Activated CD4-positive, alpha-beta memory T cell treated with anti-CD3 and anti-CD28 coated beads, Interleukin-2, amount 10 ng/mL, durations not matched to agents 7 days and 5 days (primary cell): ENCODE results near the gene ELOVL3. TPM values are rescaled to one million over a fixed set of nuclear protein-coding genes. Genes with fewer than 3 reads are reported as not detected.
"Not testable (repeated sequence)": the region's sequence is repeated elsewhere in the genome, so short reads cannot be mapped to it uniquely, and the experiment has no call there.

Experiments used
- CTCF ChIA-PET: fragments of 350-600 bp; sonication (Branson Sonifier 250); formaldehyde crosslinking; loops from one replicate; lab custom pipeline; 2021; ENCODE audit warnings: antibody characterized with exemption, inconsistent platforms; lab: Charles Lee
- POLR2A ChIA-PET: fragments of 350-600 bp; sonication (Branson Sonifier 250); formaldehyde crosslinking; loops from one replicate; lab custom pipeline; 2021; ENCODE audit warnings: antibody characterized with exemption; lab: Charles Lee
- DNase-seq: peaks from one replicate; pipeline ENCODE4 v3.0.0-alpha.2; 2020
- H3K27ac Mint-ChIP-seq: one replicate; pipeline ENCODE4 v1.8.0; 2021; ENCODE audit warnings: mild to moderate bottlenecking, mixed read lengths
- H3K27me3 Mint-ChIP-seq: one replicate; pipeline ENCODE4 v1.8.0; 2021; ENCODE audit warnings: mixed read lengths
- H3K36me3 Mint-ChIP-seq: one replicate; pipeline ENCODE4 v1.8.0; 2021; ENCODE audit warnings: low read depth, mixed read lengths
- H3K4me1 Mint-ChIP-seq: one replicate; pipeline ENCODE4 v1.8.0; 2021; ENCODE audit warnings: mixed read lengths
- H3K4me3 Mint-ChIP-seq: one replicate; pipeline ENCODE4 v1.8.0; 2021; ENCODE audit warnings: mild to moderate bottlenecking, mixed read lengths
- H3K9me3 Mint-ChIP-seq: one replicate; pipeline ENCODE4 v1.8.0; 2021; ENCODE audit warnings: mixed read lengths
- total RNA-seq, 2 experiments: library from RNA; stranded (reverse); gene quantifications; one replicate each; pipeline ENCODE4 v1.2.3, GENCODE V29; 2021

Gene ELOVL3
- total RNA-seq, 2 experiments from 2014 or later: not detected

DNA sequence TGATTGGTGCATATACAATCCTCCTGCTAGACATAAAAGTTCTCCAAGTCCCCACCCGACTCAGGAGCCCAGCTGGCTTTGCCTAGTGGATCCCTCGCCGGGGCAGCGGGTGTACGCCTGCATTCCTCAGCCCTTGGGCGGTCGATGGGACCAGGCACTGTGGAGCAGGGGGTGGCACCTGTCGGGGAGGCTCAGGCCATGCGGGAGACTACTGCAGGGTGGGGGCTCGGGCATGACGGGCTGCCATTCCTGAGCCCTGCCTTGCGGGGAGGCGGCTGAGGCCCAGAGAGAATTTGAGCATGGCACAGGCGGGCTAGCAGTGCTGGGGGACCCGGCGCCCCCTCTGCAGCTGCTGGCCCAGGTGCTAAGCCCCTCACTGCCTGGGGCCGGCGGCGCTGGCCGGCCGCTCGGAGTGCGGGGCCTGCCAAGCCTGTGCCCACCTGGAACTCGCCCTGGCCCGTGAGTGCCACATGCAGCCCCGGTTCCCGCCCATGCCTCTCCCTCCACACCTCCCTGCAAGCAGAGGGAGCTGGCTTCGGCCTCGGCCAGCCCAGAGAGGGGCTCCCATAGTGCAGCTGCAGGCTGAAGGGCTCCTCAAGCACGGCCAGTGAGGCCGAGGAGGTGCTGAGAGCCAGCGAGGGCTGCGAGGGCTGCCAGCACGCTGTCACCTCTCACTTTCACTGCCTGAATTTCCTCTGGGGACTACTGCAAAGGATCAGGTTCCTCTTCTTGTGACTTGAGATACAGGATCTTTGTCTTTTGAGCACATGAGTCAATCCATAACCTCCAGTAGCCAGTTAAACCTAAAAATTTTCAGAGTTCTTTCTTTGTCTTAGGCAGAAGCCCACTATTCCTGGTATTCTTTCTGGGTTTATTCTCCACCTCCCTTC lies 25.1 kb upstream of the ELOVL3 start:
- ChIA-PET CTCF (interaction anchor here (1.4 kb wide), 1 partner anchor 32 kb away, joined by 5 read pairs; no protein-coding TSS in a partner anchor), POLR2A (no interaction called here)
- H3K4me1 Mint-ChIP-seq: peaks cover 4% of the 10 kb centered on the region
- peaks cover 6% of the 10 kb centered on the region for H3K27me3 Mint-ChIP-seq
- no peaks in the 10 kb centered on the region for H3K36me3 Mint-ChIP-seq
- H3K4me3 Mint-ChIP-seq: no peak overlapping the region
- no peak for DNase-seq
- no peak overlapping the region for H3K27ac Mint-ChIP-seq
- peaks cover 16% of the 10 kb centered on the region for H3K9me3 Mint-ChIP-seq

DNA sequence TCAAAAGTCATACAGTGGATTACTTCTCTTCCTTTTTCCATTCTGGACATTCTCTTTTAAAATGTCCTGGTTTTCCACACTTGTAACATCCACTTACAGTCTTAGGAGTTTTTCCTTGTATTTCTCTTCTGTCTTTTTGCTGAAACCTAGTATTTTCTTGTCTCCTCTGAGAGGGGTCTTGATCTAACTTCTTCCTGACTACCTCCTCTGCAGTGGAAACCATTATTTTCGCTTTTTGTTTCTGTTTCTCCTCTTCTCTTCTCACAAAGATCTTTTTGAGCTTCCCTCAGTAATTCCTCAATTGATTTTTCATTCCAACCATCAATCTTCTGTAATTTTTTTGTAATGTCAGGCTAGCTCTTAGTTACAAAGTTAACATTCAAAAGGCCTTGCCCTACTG lies 23.7 kb upstream of the ELOVL3 start:
- Mint-ChIP-seq H3K4me1 (peaks cover 4% of the 10 kb centered on the region), H3K27ac (no peak overlapping the region), H3K27me3 (peaks cover 6% of the 10 kb centered on the region), H3K36me3 (no peaks in the 10 kb centered on the region), H3K9me3 (peaks cover 16% of the 10 kb centered on the region), H3K4me3 (no peak overlapping the region)
- ChIA-PET POLR2A (no interaction called here), CTCF (interaction anchor here (1.4 kb wide), 1 partner anchor 33 kb away, joined by 6 read pairs; no protein-coding TSS in a partner anchor)
- DNase-seq: no peak

DNA sequence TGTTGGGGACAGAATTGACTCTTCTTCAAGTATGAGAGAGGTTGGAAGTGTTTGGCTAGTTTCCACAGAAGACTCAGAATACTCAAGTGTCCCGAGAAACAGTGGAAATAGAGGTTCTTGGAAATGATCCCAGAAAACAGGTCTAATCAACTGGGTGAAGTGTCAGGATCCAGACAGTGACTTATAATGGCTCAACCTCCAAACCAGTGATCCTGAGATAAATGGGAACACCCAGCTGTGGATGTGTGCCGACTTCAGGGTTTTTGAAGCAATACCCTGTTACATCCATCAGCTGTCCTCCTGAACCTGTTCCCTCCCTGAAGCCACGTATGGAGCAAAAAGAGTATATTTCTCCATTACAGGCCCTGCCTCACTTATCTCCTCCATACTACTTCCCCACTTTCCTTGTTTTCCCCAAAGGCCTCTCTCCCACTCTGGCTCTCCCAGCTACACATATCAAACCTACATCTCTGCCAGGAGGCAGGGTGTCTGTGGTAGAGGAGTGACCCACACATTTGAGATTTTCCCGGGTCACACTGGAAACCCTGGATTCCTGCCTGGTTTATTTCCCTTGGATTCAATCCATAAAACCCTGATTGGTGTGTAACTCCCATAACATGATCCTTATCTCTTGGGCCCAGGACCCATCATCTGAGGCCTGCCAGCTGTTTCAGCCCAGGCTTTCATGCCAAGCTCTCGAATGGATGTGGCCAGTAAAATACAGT lies 17.6 kb upstream of the ELOVL3 start:
- Mint-ChIP-seq H3K36me3 (no peaks in the 10 kb centered on the region), H3K4me3 (no peak overlapping the region), H3K9me3 (peaks cover 12% of the 10 kb centered on the region), H3K27ac (no peak overlapping the region), H3K4me1 (no peaks in the 10 kb centered on the region), H3K27me3 (peaks cover 4% of the 10 kb centered on the region)
- CTCF ChIA-PET: interaction anchor here (1.0 to 1.4 kb wide), 2 partner anchors 16 to 39 kb away, joined by 3 to 4 read pairs; no protein-coding TSS in a partner anchor
- POLR2A ChIA-PET: no interaction called here
- DNase-seq: no peak

DNA sequence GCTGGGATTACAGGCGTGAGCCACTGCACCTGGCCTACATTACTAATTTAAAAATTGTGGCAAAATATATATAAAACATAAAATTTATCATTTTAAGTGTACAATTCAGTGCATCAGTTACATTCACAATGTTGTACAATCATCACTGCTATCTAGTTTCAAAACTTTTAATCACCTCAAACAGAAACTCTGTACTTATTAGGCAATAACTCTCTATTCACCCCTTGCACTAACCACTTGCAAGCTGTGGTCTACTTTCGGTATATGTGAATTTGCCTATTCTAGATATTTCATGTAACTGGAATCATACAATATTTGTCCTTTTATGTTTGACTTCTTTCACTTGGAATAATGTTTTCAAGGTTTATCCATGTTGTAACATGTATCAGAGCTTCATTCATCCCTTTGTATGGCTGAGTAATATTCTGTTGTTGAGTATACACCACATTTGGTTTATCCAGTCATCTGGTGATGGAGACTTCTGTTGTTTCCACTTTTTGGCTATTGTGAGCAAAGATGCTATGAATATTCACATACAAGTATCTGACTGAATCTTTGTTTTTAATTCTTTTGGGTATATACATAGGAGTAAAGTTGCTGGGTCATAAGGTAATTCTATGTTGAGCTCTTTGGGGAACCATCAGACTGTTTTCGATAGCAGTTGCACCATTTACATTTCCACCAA lies 14.3 kb upstream of the ELOVL3 start:
- Mint-ChIP-seq H3K4me3 (no peak overlapping the region), H3K27me3 (peaks cover 12% of the 10 kb centered on the region), H3K36me3 (no peaks in the 10 kb centered on the region), H3K4me1 (no peaks in the 10 kb centered on the region), H3K27ac (no peak overlapping the region), H3K9me3 (peaks cover 4% of the 10 kb centered on the region)
- DNase-seq: no peak
- ChIA-PET POLR2A (no interaction called here), CTCF (interaction anchor here (0.6 to 1.2 kb wide), 2 partner anchors 19 to 1110 kb away, joined by 4 to 6 read pairs; no protein-coding TSS in a partner anchor)

DNA sequence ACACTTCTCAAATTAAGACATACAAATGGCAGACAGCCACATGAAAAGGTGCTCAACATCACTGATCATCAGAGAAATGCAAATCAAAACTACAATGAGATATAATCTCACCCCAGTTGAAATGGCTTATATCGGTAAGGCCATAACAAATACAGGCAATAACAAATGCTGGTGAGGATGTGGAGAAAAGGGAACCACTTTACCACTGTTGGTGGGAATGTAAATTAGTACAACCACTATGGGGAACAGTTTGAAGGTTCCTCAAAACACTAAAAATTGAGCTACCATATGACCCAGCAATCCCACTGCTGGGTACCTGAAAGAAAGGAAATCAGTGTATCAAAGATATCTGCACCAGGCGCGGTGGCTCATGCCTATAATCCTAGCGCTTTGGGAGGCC lies 12.5 kb upstream of the ELOVL3 start:
- POLR2A ChIA-PET, H3K4me1 Mint-ChIP-seq, H3K27ac Mint-ChIP-seq, H3K36me3 Mint-ChIP-seq, H3K9me3 Mint-ChIP-seq, DNase-seq, H3K4me3 Mint-ChIP-seq: not testable (repeated sequence)
- CTCF ChIA-PET: interaction anchor here (0.6 kb wide), 1 partner anchor 48 kb away, joined by 3 read pairs; no protein-coding TSS in a partner anchor
- H3K27me3 Mint-ChIP-seq: peaks cover 12% of the 10 kb centered on the region

DNA sequence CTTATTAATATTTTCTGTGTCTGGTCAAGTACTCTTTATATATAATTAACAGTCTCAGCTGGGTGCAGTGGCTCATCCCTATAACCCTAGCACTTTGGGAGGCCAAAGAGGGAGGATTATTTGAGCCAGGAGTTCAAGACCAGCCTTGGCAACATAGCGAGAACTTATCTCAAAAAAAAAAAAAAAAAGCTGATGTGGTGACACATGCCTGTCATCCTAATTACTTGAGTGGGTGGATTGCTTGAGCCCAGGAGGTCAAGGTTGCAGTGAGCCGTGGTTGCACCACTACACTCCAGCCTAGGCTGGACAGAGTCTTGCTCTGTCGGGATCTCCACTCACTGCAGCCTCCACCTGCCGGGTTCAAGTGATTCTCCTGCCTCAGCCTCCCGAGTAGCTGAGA lies 6.7 kb upstream of the ELOVL3 start:
- Mint-ChIP-seq H3K27ac (no peak overlapping the region), H3K9me3 (peaks cover under 1% of the 10 kb centered on the region), H3K4me3 (no peak overlapping the region), H3K36me3 (no peaks in the 10 kb centered on the region), H3K4me1 (no peaks in the 10 kb centered on the region), H3K27me3 (peaks cover 25% of the 10 kb centered on the region)
- no peak for DNase-seq
- ChIA-PET POLR2A (interaction anchor here (0.6 to 0.9 kb wide), 2 partner anchors 50 to 135 kb away, joined by 3 read pairs; no protein-coding TSS in a partner anchor), CTCF (interaction anchor here (0.6 to 3.5 kb wide), 5 partner anchors 11 to 358 kb away, joined by 3 to 17 read pairs (median 6); no protein-coding TSS in a partner anchor)

DNA sequence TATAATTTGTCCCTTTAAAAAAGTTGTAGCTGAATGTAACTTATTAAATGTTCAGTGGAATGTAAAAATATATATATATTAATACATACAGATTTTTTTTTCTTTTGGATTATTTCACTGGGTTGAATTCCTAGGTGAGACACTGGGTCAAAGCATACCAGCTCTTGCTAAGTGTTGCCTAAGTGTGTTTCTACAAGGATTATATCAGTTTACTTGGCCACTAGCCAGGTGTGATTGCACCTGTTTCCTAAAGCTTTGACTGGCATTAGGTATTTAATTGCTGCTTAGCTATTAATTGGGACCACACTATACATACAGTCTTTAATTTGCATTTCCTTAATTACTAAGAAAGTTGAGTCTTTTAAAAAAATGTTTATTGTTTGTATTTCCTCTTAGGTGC lies 5.5 kb upstream of the ELOVL3 start:
- H3K27me3 Mint-ChIP-seq: peaks cover 24% of the 10 kb centered on the region
- CTCF ChIA-PET: interaction anchor here (1.2 to 3.5 kb wide), 6 partner anchors 9 to 132 kb away, joined by 3 to 17 read pairs (median 5); no protein-coding TSS in a partner anchor
- H3K27ac Mint-ChIP-seq: no peak overlapping the region
- H3K9me3 Mint-ChIP-seq: no peaks in the 10 kb centered on the region
- H3K4me1 Mint-ChIP-seq: peaks cover 3% of the 10 kb centered on the region
- H3K4me3 Mint-ChIP-seq: no peak overlapping the region
- DNase-seq: no peak
- no peaks in the 10 kb centered on the region for H3K36me3 Mint-ChIP-seq
- POLR2A ChIA-PET: no interaction called here

DNA sequence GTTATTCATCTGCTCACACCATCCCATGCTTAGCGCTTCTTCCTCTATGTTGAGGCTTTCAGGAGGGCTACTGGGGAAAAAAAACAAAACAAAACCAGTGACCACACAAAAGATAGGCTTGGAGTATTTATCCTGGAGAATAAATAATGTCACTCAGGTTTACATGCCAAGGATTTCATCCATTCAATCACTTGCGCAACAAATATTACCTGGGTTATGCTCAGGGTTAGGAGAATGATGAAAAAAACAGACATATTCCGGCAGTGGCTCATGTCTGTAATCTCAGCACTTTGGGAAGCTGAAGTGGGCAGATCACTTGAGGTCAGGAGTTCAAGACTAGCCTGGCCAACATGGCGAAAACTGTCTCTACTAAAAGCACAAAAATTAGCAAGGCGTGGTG lies 3.3 kb upstream of the ELOVL3 start:
- Mint-ChIP-seq H3K36me3 (no peaks in the 10 kb centered on the region), H3K4me1 (peaks cover 16% of the 10 kb centered on the region), H3K9me3 (no peaks in the 10 kb centered on the region), H3K27ac (no peak overlapping the region), H3K27me3 (peaks cover 44% of the 10 kb centered on the region), H3K4me3 (no peak overlapping the region)
- DNase-seq: no peak
- ChIA-PET POLR2A (no interaction called here), CTCF (interaction anchor here (0.6 to 1.3 kb wide), 2 partner anchors 34 to 53 kb away, joined by 4 to 7 read pairs; no protein-coding TSS in a partner anchor)

DNA sequence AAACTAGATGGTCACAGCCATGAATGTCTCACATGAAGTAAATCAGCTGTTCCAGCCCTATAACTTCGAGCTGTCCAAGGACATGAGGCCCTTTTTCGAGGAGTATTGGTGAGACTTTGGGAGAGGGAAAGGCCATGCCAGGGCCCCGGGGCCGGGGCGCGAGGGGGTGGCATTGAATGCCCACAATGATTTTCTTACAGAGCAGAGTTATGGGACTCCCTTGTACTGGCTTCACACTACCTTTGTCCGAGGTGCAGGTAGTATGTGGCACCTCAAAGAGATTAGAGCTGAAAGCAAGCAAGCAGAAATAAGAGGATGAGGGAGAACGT lies 407 bp downstream of the ELOVL3 start:
- Mint-ChIP-seq H3K27ac (no peak overlapping the region), H3K36me3 (no peaks in the 10 kb centered on the region), H3K27me3 (peaks cover 61% of the 10 kb centered on the region), H3K4me1 (peaks cover 28% of the 10 kb centered on the region), H3K9me3 (no peaks in the 10 kb centered on the region), H3K4me3 (peak overlapping the region; percentile 63)
- ChIA-PET CTCF (interaction anchor here (0.5 to 12.8 kb wide), 5 partner anchors 19 to 171 kb away, joined by 3 to 593 read pairs (median 35); partner anchors contain the start of genes GBF1 and NFKB2), POLR2A (interaction anchor here (0.8 to 2.7 kb wide), 10 partner anchors 9 to 224 kb away, joined by 3 to 12 read pairs (median 3); partner anchors contain the start of genes GBF1 and NFKB2)
- no peak for DNase-seq

DNA sequence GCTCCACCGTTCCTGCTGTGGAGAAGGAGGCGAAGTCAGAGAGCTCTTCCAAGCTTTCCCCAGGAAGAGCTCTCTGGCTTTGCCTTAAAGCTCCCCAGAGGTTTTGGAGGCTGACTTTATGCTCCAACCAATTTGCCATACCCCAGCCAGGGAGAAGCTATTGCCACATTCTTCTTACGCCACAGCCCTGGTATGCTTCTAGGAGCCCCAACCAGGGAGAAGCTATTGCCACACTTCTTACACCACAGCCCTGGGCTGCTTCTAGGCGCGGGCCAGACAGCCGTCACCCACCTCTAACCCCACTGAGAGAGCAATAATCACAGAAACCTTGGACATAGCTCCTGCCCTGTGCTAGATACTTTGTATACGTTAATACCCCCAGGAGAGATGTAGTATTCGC lies 951 bp downstream of the ELOVL3 start:
- Mint-ChIP-seq H3K27ac (no peak overlapping the region), H3K9me3 (no peaks in the 10 kb centered on the region), H3K4me1 (peaks cover 29% of the 10 kb centered on the region), H3K36me3 (no peaks in the 10 kb centered on the region), H3K27me3 (peaks cover 64% of the 10 kb centered on the region), H3K4me3 (no peak overlapping the region)
- DNase-seq: no peak
- CTCF ChIA-PET: interaction anchor here (0.5 to 12.8 kb wide), 4 partner anchors 18 to 170 kb away, joined by 3 to 593 read pairs (median 117); partner anchors contain the start of genes GBF1 and NFKB2
- POLR2A ChIA-PET: interaction anchor here (0.8 to 2.7 kb wide), 8 partner anchors 9 to 177 kb away, joined by 3 to 12 read pairs (median 4); partner anchors contain the start of genes GBF1 and NFKB2

DNA sequence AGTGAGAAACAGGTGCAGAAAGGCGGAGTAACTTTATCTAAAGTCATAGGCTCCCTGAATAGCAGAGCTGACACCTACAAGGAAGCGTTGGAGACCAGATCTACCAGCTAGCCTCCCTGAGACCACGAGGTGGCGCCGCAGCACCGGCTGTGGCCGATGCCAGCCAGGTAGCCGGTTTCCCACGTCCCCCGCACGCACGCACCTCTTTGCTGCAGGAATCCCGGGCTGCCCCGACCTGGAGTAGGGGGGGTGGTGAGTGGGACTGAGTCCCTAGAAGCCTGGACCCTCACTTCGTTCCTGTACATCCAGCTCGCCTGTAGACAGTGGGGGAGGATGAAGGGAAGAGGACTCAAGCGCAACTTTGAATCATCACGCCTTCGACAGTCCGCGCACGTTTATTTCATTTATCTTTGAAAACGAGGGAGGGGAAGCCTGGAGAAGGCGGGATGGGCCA lies 3.7 kb downstream of the ELOVL3 start:
- peak; percentile 88 for DNase-seq
- peaks cover 29% of the 10 kb centered on the region for H3K4me1 Mint-ChIP-seq
- H3K9me3 Mint-ChIP-seq: no peaks in the 10 kb centered on the region
- H3K4me3 Mint-ChIP-seq: peak overlapping the region; percentile 73
- no peaks in the 10 kb centered on the region for H3K36me3 Mint-ChIP-seq
- CTCF ChIA-PET: interaction anchor here (0.5 to 12.8 kb wide), 39 partner anchors 10 to 416 kb away, joined by 3 to 593 read pairs (median 9); partner anchors contain the start of genes CUEDC2, FBXL15, GBF1 and NFKB2
- H3K27ac Mint-ChIP-seq: no peak overlapping the region
- POLR2A ChIA-PET: interaction anchor here (0.9 to 4.3 kb wide), 12 partner anchors 16 to 354 kb away, joined by 3 to 39 read pairs (median 6); partner anchors contain the start of genes C10orf95, FBXL15, GBF1 and NFKB2
- H3K27me3 Mint-ChIP-seq: peaks cover 59% of the 10 kb centered on the region
